CD4-positive, alpha-beta T cell treated with Interleukin-21 for 1 hour (primary cell): ENCODE data around the gene THBS2.

ENCODE experiments used
- DNase-seq: peaks from one replicate; pipeline ENCODE4 v3.0.0-alpha.2; 2020

The THBS2 gene

DNA sequence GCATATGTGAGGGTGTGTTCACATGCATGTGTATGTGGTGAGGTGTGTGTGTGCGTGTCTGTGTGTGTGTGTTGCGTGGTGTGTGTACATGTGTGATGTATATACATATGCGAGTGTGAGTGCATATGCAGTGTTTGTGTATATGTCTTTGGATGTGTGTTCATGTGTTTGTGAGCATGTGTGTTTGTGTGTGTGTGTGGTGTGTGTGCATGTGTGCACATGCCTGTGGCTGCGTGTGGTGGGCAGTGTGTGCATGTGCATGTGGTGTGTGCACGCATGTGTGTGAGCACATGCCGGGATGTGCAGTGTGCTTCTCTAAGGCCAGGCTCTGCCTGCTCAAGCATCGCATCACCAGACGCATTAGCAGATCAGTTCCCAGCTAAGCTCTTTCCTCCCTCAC lies 5.7 kb downstream of the THBS2 start:
- no peak for DNase-seq

DNA sequence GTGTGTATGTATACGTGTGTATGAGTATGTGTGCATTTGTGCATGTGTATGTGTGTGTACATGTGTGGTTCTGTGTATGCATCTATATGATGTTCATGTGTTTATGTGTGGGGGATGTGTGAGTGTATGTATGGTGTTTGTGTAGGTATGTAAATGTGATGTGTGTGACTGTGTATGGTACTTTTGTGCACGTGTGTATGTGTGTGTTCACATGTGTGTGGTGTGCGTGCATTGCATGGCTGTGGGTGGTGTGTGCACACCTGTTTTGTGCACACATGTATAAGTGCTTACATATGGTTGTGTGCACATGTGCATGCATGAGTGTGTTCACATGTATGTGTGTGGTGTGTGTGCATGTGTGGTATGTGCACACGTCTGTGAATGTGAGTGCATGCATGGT lies 6.2 kb downstream of the THBS2 start:
- DNase-seq: no peak

DNA sequence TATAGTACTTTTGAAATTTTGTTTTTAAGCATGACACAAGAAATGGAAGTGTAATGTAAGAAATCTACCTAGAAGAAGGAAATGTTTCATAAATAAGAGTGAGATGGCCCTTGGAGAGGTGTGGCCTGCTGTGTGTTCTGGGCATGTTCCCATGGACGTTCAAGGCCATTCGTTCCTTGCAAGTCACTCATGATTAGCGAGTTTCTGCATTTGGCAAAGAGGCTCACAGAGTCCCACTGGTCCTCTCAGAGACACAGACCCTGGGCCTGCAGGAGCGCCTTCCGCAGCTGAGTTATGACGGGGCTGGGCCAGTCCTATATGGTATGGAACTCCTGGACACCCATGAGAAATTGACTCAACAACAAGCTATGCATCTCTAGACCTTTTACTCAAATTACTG lies 7.2 kb downstream of the THBS2 start:
- no peak for DNase-seq

DNA sequence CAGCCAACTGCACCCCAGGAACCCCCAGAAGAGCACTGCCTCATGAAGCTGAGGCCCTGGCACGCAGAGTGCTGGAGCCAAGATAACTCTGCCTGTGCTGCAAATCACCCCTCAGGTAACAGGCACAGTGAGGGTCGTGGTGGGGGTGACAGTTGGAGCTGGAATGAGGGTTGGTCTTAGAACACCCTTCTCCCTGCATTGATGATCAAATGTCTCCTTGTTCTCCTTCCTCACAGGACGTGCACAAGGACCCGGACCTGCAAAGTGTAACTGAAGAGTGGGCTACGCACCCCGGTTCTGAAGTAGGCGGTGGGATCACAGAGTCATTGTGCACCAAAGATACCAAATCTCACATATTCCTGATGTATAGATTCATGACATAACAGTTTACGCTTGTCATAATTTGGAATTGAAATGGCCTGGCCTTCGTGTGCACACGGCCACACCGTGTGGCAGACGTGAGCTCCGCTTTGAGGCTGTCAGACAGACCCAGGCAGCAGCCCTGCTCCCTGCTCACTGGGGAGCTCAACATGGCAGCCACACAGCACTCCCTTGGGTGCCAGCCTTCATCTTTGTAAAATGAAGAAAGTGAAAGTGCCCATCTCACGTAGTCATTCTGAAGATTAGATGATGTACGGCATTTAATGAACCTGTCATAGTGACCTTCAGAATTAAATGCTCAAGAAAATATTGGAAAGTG lies 8.8 kb downstream of the THBS2 start:
- DNase-seq: no peak

DNA sequence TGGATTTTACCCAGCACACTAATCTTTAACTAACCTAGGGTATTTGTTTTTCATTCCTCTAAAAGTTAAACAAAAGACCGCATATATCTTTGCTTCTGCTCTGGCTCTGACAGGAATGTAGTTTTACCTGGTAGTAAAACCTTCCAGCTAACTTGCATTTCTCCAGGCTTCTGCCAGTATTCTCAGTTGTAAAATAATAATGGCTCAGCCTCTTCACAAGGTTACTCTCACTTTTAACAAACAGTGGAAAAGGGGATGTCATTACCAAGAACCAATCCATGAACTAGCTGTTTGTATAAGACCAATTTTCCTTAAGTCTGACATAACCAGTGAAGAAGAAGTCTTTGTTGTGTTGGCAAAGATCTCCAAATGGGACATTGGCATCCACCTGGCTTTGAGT lies 10.0 kb downstream of the THBS2 start:
- no peak for DNase-seq

DNA sequence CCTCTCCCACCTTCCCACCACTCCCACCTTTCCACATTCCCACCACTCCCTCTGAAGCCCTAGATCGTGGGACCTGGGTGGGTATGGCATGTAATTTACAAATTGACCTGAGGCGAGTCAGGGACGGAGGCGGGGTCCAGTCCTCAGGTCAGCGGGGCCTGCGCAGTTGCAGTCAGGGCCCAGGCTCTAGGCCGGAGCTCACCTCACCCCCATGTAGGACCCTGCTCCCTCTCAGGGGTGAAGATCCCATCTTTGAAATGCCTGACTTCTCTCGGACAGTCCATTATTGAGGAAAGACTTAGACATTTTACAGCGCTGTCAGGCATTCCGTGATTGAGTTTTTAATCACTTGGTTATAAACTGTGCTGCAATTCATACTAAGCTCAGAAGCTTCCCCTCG lies 10.5 kb downstream of the THBS2 start:
- DNase-seq: no peak

DNA sequence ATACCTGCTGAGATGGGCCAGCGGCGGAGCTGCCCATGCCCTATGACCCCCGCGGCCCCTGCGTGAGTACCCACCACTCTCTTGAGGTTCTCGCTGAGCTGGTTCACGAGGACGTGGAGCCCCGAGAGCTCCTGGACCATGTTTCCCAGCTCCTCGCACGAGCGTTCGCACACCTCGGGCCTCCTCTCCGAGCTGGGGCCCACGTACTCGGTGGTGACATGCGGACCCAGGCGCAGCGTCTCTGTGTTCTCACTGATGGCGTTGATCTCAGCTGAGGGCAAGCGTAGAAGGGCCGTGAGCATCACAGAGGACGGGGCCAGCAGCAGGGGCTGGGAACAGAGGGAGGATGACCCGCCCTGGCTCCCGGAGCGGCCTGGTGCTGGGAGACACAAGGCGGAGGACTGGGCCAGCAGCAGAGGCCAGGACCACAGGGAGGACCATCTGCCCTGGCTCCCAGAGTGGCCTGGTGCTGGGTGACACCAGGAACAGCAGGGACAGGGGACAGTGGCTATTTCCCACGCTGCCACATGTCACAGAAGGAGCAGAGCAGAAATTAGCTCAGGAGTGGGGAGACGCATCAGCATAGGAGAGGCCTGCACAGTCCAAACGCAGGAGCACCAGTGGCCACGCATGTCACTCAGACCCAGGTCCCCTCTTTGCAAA lies 11.8 kb downstream of the THBS2 start:
- DNase-seq: no peak

DNA sequence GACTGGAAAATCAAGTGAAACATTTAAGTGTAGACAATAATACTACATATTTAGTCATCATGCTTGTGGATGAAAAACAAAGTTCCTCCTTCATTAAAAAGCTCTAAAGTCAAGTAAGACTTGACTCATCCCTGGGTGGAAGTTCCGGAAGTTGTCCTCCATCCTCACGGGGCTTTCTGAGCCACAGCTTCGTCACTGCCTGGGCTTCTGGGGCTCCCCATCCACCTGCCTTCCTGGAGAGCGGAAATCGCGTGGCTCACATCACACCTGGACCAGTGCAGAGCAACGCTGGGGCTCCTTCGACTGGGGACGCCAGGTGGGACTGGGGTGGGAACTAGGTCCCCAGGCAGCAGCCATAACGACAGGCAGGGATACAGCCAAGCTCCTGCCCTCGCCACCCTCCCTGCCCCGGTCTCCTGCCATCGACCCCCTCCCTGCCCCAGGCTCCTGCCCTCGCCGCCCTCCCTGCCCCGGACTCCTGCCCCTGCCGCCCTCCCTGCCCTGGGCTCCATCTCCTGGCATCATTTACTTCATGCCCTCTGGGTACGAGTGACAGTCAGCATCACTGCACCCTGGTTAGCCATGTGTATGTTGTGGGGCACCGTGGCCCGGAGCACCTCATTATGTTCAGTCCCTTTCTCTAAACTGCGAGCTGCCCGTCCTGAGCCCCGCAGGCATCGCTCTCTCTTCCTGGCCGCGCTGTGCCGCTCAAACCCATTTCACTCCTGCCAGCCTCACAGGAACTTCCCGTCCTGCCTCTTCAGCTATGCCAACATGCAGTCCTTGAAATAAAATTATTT lies 12.9 kb downstream of the THBS2 start:
- DNase-seq: no peak

DNA sequence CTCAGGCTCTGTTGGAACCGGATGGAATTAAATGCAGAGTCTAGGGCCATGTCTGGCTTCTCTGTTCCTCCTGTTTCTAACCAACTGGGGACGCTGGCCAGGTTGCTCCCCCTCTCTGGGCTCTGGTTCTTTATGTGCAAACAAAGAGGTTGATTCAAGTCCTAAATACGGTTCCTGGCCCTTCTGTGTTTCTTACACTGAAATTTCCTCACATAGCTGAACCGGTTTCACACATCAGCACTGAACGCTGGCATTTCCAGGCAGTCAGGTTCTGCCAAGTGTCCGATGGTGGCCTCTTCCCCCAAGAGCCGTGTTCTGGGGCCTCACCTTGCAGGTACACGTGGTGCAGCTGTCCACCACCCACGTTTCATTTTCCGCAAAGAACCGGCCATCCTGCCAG lies 13.5 kb downstream of the THBS2 start:
- DNase-seq: no peak

DNA sequence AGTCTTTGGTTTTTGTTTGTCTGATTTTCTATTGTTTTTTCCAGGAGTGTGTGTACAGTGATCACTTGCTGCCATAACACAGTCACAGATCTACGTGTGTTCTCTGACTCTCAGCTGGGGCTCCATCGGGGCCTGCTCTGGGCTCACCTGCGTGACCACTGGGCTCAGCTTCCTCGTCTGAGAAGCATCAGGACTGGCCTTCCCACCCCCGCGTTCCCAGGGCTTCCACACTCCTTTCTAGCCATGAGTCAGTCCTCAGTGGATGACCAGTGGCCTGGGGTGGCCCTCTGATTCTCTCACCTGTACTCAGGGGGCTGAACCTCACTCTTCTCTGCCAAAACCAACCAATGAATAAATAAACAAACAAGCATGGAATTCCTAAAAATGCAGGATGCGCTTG lies 14.5 kb downstream of the THBS2 start:
- no peak for DNase-seq

DNA sequence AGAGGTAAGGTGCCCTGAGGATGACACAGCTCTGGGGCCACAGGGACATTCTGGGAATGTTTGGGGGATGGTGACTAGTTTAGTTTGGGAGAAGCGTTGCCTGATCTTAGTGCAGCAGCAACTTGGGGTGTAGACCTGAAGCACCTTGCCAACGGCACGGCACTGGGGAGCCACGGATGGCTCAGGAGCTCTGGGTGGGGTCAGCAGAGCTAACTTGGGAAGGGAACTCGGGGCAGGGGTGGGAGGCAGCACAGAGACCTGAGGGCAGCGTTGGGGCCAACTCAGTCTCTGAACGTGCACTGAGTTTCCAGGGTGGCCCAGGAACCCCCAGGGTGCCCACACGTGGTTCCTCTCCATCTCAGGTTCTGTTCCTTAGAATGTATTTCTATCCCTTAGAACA lies 14.9 kb downstream of the THBS2 start:
- DNase-seq: no peak

DNA sequence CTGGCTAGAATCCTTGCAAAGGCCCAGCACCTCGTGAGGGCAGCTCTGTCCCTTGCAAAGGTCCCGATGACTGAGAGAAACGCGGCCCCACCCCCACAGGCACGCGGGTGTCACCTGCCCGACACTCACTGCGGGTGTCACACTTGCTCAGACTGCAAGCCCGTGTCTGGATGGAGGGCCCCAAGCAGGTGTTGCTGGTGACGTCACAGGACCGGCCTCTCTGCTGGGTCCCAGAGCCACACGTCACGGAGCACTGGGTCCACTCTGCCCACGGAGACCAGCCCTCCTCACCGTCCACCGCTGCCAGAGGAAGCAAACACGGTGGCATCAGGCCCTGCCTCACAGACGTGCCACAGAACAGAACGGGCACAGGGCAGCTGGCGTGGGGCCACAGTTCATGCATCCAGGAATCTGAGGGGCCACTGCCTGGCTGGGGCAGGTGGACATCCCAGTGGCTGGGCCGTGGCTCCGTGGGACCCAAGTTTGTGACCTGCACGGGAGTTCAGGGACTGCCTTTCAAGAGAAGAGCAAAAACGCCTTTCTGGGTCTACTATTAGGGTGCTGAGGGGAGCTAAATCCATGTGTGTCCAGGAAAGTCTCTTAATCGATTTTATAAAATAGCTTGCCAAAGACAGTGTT lies 16.0 kb downstream of the THBS2 start:
- DNase-seq: no peak

DNA sequence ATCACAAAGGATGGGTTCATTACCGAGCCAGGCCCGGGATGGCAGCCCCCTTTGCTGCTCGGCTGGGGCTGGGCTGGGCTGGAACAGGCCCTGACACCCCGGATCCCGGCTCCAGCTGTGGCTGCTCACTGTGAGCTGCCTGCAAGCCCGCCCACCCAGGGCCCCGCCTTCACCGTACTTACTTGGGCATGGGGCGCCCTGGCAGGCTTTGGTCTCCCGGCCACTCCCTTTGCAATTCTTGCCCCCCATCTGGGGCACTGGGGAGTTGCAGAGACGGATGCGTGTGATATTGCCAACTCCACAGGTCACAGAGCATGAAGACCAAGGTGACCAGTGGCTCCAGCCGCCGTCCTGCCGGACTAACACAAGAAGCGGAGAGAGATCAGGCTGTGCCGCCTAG lies 16.7 kb downstream of the THBS2 start:
- DNase-seq: no peak

DNA sequence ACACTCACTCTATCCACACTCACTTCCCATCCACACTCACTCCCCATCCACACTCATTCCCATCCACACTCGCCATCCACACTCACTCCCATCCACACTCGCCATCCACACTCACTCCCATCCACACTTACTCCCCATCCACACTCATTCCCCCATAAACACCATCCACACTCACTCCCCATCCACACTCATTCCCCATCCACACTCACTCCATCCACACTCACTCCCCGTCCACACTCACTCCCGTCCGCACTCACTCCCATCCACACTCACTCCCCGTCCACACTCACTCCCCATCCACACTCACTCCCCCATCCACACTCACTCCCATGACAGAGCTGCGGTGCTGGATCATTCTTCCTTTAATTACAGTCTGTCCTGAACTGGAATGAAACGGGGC lies 17.1 kb downstream of the THBS2 start:
- no peak for DNase-seq

DNA sequence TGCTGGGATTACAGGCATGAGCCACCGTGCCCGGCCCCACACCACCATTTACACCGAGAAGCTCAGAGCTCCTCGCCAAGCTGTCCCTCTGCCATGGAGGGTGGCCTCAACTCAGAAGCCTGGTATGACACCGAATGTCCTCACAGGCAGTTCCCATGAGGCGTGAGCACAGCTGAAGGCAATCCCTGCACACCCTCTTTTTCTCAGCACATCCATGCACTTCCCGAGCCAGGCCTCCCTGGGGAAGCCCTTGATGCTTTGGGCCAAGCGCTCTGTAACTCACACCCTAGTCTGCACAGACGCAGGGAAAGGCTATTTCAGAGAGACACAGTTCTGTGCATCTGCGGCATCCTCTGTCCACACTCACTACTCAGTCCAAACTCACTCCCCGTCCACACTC lies 18.4 kb downstream of the THBS2 start:
- no peak for DNase-seq

DNA sequence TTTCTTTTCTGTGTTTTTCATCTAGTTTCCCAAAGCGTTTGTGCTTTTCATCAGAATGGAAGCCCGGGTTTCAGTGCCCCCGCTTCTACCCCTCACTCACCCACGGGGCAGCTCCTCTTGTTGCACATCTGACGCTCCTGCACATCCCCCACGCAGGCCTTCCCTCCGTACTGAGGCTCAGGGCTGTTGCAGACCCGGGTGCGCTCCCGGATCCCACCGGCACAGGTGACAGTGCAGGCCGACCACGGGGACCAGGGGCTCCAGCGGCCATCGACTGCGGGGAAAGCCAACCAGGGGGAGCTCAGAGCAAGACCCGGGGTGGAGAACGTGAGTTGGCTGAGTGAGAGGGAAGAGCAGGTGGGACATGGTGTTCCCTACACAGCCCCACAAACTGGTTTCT lies 19.0 kb downstream of the THBS2 start:
- no peak for DNase-seq

DNA sequence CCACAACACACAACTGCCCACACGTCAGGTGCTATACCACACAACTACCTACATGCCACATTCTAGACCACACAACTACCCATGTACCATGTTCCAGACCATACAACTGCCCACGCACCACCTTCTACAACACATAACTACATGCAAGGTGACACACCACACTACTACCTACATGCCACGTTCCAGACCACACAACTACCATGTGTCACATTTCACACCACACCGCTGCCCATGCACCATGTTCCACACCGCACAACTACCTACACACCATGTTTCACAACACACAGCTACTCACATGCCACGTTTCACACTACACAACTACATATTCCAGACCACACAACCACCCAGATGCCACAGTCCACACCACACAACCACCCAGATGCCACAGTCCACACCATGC lies 19.8 kb downstream of the THBS2 start:
- no peak for DNase-seq

DNA sequence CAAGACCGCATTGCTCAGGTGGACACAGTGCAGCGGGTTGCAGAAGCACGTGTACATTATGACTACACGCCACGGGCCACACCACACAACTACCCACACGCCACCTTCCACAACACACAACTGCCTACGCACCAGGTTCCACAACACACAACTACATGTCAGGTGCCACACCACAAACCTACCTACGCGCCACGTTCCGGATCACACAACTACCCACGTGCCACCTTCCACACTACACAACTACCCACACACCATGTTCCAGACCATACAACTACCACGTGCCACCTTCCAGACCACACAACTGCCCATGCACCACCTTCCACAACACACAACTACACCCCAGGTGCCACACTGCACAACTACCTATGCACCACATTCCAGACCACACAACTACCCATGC lies 20.5 kb downstream of the THBS2 start:
- DNase-seq: no peak

DNA sequence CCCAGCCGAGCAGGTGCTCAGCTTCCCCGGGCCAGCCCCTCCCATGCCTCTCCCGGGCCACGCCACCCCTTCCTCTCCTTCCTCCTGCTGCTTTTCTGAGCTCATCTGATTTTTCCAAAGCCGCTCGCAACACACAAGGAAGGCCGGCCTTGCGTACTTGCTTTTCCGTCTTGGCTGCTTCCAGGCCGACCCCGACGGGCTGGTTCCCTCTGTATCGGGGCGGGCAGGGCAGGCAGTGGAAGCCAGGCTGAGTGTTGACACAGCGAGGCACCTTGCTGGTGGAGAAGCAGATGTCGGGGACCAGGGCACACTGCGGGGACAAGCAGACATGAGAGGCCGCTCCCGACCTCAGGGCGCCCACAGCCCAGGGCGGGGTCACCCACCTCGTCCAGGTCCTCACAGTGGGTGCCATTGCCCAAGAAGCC lies 21.1 kb downstream of the THBS2 start:
- no peak for DNase-seq

DNA sequence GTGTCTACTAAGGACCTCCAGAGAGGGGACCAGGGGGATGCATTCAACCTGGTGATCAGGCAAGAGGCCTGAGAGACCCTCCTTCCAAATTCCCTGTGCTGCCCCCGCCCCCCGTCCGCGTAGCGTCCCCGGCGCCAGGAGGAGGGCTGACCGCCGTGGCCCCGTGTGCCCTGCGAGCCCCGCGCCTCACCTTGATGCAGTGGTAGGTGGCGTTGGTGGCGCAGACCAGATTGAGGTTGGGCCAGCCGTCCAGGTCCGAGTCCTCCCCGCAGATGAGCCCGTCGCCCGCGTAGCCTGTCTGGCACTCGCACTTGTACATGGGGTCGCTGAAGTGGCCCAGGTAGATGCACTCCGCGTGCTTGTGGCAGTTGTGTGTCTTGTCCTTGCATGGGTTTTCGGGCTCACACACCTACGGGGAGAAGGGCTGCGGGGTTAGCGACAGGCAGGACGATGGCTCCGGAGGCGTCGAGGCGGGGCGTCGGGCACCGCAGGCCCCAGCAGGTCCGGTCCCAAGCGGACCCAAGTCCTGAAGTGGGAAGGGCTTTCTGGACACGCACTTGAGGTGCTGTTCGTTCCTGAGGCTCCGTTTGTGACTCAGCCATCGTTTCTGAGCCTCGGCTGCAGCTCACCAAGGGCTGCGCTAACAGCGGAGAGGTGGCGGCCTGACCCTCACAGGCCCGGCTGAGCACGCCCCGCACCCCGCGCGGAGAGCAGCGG lies 21.7 kb downstream of the THBS2 start:
- DNase-seq: no peak

DNA sequence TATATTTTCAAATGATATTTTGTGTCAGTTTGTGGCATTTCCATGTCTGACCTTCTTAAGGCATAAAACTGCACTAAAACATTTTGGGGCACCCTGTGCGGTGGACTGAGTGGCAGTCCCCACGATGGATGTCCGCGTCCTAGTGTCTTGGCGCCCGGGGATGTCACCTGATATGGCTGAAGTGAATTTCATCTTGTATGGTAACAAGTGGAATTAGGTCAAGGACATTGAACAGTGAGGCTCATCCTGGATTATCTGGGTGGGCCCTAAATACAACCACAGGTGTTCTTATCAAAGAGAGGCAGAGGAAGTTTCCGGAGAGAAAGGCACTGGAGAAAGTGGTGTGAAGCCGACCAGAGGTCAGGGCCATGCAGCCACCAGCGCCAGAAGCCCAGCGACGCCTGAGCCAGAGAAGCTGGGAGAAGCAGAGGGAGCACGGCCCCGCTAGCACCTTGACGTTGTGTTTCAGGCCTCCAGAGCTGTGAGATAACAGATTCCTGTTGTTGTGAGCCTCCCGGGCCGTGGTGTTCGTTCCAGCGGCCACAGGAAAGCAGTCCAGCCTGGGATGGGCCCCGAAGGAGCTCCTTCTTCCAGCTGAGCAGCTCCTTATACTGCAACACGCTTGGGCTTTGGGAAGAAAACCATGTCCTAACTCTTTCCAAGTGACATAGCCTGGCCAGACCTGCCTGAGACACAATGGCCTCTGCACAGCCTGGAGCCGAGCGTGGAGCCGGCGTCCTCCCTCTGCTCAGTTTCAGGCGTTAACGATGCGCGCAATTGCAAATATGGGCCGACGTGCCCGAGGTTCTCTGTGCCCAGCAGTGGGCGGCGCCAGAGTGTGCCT lies 22.5 kb downstream of the THBS2 start:
- no peak for DNase-seq

DNA sequence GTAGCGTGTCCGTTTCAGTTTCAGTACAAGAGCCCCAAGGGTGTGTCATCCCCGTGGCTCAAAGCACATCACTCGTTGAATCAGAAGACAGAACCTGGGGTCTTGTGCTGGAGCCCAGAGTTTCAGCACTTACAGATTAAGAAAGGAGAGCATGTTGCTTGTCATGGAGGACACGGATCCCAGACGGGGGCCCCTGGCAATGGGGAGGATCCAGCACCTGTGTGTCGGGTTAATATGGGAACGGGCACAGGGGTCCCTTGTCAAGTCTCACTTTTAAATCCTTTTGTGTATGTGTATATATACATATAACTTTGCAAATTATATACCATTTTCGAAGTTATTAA lies 23.4 kb downstream of the THBS2 start:
- no peak for DNase-seq
